Stomach (tissue), 4 donors: ENCODE measurements around the gene RNF32.

ENCODE experiments used
- POLR2A ChIP-seq, 4 donors: fragments of 450-650 bp; IDR thresholded peaks; one replicate each; pipeline ENCODE4 v1.6.1; 2016; ENCODE audit warnings: antibody characterized with exemption in 4 of 4, control low read depth in 2 of 4, mild to moderate bottlenecking in 1 of 4, moderate library complexity in 1 of 4
- POLR2AphosphoS5 ChIP-seq, 3 donors: sonication (generic); formaldehyde crosslinking; IDR thresholded peaks; one replicate each; pipeline ENCODE4 v1.6.1; 2016; ENCODE audit warnings: antibody characterized with exemption in 3 of 3
- TF ChIP-seq, protein P1 (sequence below), 7 experiments: fragments of 450-650 bp in 4 of 7; fragments of 200-600 bp in 3 of 7; sonication (generic) in 3 of 7; IDR thresholded peaks; one replicate each; pipeline ENCODE4 v1.5.1; 2016 to 2019; ENCODE audit warnings: antibody characterized with exemption in 7 of 7, control low read depth in 2 of 7, mild to moderate bottlenecking in 1 of 7

DNA sequence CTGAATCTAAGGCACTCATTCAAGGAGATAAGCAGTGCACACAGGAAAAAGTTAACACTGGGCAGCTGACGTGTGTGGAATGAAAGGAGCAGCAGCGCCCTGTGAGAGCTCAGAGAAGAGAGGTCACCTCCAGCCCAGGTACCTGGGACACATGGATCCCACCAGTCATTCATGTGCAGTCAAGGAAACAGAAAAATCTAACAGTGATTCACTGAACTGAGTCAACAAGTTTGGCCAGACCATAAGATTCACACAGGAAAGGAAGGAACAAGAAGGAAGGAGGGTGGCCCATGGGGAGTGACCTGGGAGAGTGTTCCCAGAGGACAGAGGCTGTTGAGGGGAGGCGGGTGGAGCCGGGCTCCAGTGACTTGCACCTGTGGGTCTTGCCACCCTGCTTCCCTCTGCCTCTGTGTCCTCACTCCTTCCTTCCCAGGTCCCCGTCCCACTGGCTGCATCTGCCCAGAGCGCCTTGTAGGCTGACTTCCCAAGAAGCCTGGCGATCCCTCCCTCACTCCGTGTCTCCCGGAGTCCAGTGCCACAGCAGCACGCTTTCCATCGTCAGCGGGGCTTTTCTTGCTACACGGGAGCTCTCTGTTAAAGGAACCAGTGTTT, 27.7 kb downstream of the RNF32 start:
- TF ChIP-seq, protein P1, sequence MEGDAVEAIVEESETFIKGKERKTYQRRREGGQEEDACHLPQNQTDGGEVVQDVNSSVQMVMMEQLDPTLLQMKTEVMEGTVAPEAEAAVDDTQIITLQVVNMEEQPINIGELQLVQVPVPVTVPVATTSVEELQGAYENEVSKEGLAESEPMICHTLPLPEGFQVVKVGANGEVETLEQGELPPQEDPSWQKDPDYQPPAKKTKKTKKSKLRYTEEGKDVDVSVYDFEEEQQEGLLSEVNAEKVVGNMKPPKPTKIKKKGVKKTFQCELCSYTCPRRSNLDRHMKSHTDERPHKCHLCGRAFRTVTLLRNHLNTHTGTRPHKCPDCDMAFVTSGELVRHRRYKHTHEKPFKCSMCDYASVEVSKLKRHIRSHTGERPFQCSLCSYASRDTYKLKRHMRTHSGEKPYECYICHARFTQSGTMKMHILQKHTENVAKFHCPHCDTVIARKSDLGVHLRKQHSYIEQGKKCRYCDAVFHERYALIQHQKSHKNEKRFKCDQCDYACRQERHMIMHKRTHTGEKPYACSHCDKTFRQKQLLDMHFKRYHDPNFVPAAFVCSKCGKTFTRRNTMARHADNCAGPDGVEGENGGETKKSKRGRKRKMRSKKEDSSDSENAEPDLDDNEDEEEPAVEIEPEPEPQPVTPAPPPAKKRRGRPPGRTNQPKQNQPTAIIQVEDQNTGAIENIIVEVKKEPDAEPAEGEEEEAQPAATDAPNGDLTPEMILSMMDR (IDR thresholded peaks at IDR 0.05): no peak
- no peak for TF ChIP-seq POLR2A (IDR thresholded peaks at IDR 0.05)
- peak in 2 of 3 donors; percentile 52 to 78 for TF ChIP-seq POLR2AphosphoS5 (IDR thresholded peaks at IDR 0.05)
